ENCODE results near the gene FCER1G.

DNA sequence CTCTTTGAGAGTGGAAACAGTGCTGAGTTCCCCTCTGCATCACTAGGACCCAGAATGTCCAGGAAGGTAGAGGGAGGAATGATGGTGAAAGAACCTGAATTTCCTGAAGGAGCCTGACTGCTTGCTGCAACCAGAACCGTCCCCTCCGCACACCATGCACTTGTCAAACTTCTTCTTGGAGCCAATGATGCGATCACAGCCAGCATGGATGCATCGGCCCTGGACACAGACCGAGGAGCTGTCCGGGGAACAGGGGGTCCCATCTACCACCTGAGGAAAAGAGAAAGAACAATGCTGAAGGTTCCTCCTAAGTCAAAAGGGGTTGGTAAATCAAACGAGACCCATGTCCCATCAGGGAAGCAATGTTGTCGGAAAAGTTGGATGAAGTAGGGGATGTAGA, 23.1 kb upstream of the FCER1G start:
- TF ChIP-seq, protein P1, sequence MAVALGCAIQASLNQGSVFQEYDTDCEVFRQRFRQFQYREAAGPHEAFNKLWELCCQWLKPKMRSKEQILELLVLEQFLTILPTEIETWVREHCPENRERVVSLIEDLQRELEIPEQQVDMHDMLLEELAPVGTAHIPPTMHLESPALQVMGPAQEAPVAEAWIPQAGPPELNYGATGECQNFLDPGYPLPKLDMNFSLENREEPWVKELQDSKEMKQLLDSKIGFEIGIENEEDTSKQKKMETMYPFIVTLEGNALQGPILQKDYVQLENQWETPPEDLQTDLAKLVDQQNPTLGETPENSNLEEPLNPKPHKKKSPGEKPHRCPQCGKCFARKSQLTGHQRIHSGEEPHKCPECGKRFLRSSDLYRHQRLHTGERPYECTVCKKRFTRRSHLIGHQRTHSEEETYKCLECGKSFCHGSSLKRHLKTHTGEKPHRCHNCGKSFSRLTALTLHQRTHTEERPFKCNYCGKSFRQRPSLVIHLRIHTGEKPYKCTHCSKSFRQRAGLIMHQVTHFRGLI (tag by site-specific recombination; IDR thresholded peaks at IDR 0.05): no peak
- TF ChIP-seq, protein P2, sequence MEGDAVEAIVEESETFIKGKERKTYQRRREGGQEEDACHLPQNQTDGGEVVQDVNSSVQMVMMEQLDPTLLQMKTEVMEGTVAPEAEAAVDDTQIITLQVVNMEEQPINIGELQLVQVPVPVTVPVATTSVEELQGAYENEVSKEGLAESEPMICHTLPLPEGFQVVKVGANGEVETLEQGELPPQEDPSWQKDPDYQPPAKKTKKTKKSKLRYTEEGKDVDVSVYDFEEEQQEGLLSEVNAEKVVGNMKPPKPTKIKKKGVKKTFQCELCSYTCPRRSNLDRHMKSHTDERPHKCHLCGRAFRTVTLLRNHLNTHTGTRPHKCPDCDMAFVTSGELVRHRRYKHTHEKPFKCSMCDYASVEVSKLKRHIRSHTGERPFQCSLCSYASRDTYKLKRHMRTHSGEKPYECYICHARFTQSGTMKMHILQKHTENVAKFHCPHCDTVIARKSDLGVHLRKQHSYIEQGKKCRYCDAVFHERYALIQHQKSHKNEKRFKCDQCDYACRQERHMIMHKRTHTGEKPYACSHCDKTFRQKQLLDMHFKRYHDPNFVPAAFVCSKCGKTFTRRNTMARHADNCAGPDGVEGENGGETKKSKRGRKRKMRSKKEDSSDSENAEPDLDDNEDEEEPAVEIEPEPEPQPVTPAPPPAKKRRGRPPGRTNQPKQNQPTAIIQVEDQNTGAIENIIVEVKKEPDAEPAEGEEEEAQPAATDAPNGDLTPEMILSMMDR (tag by site-specific recombination; IDR thresholded peaks at IDR 0.05): no peak
- TF ChIP-seq ZBTB17 (tag by site-specific recombination; IDR thresholded peaks at IDR 0.05) (no peak), ZNF239 (tag by site-specific recombination; IDR thresholded peaks at IDR 0.05) (no peak), ZNF473 (tag by site-specific recombination; IDR thresholded peaks at IDR 0.05) (no peak), ZNF514 (tag by site-specific recombination; IDR thresholded peaks at IDR 0.05) (no peak), ZNF133 (tag by site-specific recombination; IDR thresholded peaks at IDR 0.05) (no peak), ZNF768 (tag by site-specific recombination; IDR thresholded peaks at IDR 0.05) (no peak), KLF16 (tag by site-specific recombination; IDR thresholded peaks at IDR 0.05) (no peak), ZNF292 (tag by site-specific recombination; IDR thresholded peaks at IDR 0.05; ENCODE audit: borderline replicate concordance, low read depth) (no peak)
- TF ChIP-seq, protein P3, sequence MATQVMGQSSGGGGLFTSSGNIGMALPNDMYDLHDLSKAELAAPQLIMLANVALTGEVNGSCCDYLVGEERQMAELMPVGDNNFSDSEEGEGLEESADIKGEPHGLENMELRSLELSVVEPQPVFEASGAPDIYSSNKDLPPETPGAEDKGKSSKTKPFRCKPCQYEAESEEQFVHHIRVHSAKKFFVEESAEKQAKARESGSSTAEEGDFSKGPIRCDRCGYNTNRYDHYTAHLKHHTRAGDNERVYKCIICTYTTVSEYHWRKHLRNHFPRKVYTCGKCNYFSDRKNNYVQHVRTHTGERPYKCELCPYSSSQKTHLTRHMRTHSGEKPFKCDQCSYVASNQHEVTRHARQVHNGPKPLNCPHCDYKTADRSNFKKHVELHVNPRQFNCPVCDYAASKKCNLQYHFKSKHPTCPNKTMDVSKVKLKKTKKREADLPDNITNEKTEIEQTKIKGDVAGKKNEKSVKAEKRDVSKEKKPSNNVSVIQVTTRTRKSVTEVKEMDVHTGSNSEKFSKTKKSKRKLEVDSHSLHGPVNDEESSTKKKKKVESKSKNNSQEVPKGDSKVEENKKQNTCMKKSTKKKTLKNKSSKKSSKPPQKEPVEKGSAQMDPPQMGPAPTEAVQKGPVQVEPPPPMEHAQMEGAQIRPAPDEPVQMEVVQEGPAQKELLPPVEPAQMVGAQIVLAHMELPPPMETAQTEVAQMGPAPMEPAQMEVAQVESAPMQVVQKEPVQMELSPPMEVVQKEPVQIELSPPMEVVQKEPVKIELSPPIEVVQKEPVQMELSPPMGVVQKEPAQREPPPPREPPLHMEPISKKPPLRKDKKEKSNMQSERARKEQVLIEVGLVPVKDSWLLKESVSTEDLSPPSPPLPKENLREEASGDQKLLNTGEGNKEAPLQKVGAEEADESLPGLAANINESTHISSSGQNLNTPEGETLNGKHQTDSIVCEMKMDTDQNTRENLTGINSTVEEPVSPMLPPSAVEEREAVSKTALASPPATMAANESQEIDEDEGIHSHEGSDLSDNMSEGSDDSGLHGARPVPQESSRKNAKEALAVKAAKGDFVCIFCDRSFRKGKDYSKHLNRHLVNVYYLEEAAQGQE (tag by site-specific recombination; IDR thresholded peaks at IDR 0.05): no peak
